Pericardium fibroblast (primary cell): ENCODE measurements around the gene SCGB1D2. TPM values are rescaled to one million over a fixed set of nuclear protein-coding genes. Genes with fewer than 3 reads are reported as not detected.

Experiments
- total RNA-seq: library from RNA; depleted of rRNA; stranded (reverse); fragments of >200 nt; gene quantifications from 2 replicates; pipeline ENCODE4 v1.2.3, GENCODE V29; 2015

The SCGB1D2 gene
- not detected in 2 replicates for total RNA-seq

GRCh38 chr11:62242021-62242420, at the start of gene SCGB1D2:
TSS of gene SCGB1D2 (plus strand) at chr11:62242239. CDS start at chr11:62242308, 69 bp downstream.

GRCh38 chr11:62269654-62270278, 27.7 kb downstream of the SCGB1D2 start, which contains the start of gene SCGB2A2:
TSS of gene SCGB2A2 (plus strand) at chr11:62270158. CDS start at chr11:62270217, 59 bp downstream.

Other genes with a start within 250 kb of the SCGB1D2 start
- 2.3 and 4.0 TPM in 2 replicates for gene INCENP, start 118.2 kb upstream of the SCGB1D2 start, total RNA-seq
- not detected in 2 replicates for gene SCGB1D1, start 52.0 kb upstream of the SCGB1D2 start, total RNA-seq
- gene SCGB2A1, start 33.6 kb upstream of the SCGB1D2 start, total RNA-seq = not detected in 2 replicates
- not detected in 2 replicates for gene SCGB2A2, start 27.9 kb downstream of the SCGB1D2 start, total RNA-seq
- not detected in 2 replicates for gene SCGB1D4, start 56.8 kb downstream of the SCGB1D2 start, total RNA-seq
- 0.68 and 1.3 TPM in 2 replicates for gene ASRGL1, start 95.2 kb downstream of the SCGB1D2 start, total RNA-seq
- not detected in 2 replicates for gene SCGB1A1, start 176.8 kb downstream of the SCGB1D2 start, total RNA-seq